ENCODE data around the gene C14orf132. TPM values are rescaled to one million over a fixed set of nuclear protein-coding genes. Genes with fewer than 3 reads are reported as not detected.

Gene C14orf132
- total and polyA plus RNA-seq, 2 experiments from 2014 or later, result 17.0 to 19.3 TPM

GRCh38 chr14:96125536-96125935 lies 86.4 kb downstream of the C14orf132 start:
- H3K27ac ChIP-seq, result no peak overlapping the region

GRCh38 chr14:96126339-96126782 lies 87.2 kb downstream of the C14orf132 start:
- Histone ChIP-seq H3K36me3 (replicated peaks; ENCODE audit: insufficient read depth, low read depth) (no peaks in the 10 kb centered on the region), H3K4me1 (ENCODE audit: insufficient read depth) (peaks cover 8% of the 10 kb centered on the region), H3K79me2 (no peaks in the 10 kb centered on the region), H3K9me2 (replicated peaks; ENCODE audit: insufficient read depth) (no peaks in the 10 kb centered on the region), H3K27me3 (no peaks in the 10 kb centered on the region), H2AFZ (no peak overlapping the region), H4K20me1 (ENCODE audit: insufficient read depth, poor library complexity, severe bottlenecking) (no peaks in the 10 kb centered on the region), H3K9me3 (ENCODE audit: low read depth) (no peaks in the 10 kb centered on the region), H3K4me3 (no peak overlapping the region), H3K4me2 (no peak overlapping the region), H3K27ac (no peak overlapping the region)
- whole genome bisulfite sequencing (ENCODE audit: low lambda C conversion rate, missing lambda C conversion rate), result 78% methylated on average over 7 of the region's 7 CpGs
- TF ChIP-seq EZH2phosphoT487 (IDR thresholded peaks at IDR 0.05; ENCODE audit: low read depth, severe bottlenecking, unreplicated experiment) (no peak), EZH2 (IDR thresholded peaks at IDR 0.05; ENCODE audit: borderline replicate concordance) (no peak), CTCF (IDR thresholded peaks at IDR 0.05; ENCODE audit: poor library complexity) (no peak)
- DNase-seq (ENCODE audit: low spot score), result no peak

More at GRCh38 chr14:96125536-96125935, 86.4 kb downstream of the C14orf132 start:
- Histone ChIP-seq H3K4me3 (no peak overlapping the region), H3K27me3 (no peaks in the 10 kb centered on the region), H2AFZ (no peak overlapping the region), H4K20me1 (ENCODE audit: insufficient read depth, poor library complexity, severe bottlenecking) (no peaks in the 10 kb centered on the region), H3K9me2 (replicated peaks; ENCODE audit: insufficient read depth) (no peaks in the 10 kb centered on the region), H3K4me2 (no peak overlapping the region), H3K36me3 (replicated peaks; ENCODE audit: insufficient read depth, low read depth) (no peaks in the 10 kb centered on the region), H3K4me1 (ENCODE audit: insufficient read depth) (peaks cover 8% of the 10 kb centered on the region), H3K9me3 (ENCODE audit: low read depth) (no peaks in the 10 kb centered on the region), H3K79me2 (no peaks in the 10 kb centered on the region)
- no peak for DNase-seq (ENCODE audit: low spot score)
- WGBS (ENCODE audit: low lambda C conversion rate, missing lambda C conversion rate), result 58% methylated on average over 3 of the region's 3 CpGs
- TF ChIP-seq CTCF (IDR thresholded peaks at IDR 0.05; ENCODE audit: poor library complexity) (no peak), EZH2 (IDR thresholded peaks at IDR 0.05; ENCODE audit: borderline replicate concordance) (no peak), EZH2phosphoT487 (IDR thresholded peaks at IDR 0.05; ENCODE audit: low read depth, severe bottlenecking, unreplicated experiment) (no peak)

- Histone ChIP-seq H3K4me2 (no peak overlapping the region), H3K27me3 (no peaks in the 10 kb centered on the region), H3K9me2 (replicated peaks; ENCODE audit: insufficient read depth) (no peaks in the 10 kb centered on the region), H4K20me1 (ENCODE audit: insufficient read depth, poor library complexity, severe bottlenecking) (no peaks in the 10 kb centered on the region), H3K79me2 (no peaks in the 10 kb centered on the region), H3K9me3 (ENCODE audit: low read depth) (no peaks in the 10 kb centered on the region), H3K36me3 (replicated peaks; ENCODE audit: insufficient read depth, low read depth) (no peaks in the 10 kb centered on the region), H3K4me3 (no peak overlapping the region), H3K27ac (no peak overlapping the region), H3K4me1 (ENCODE audit: insufficient read depth) (peaks cover 8% of the 10 kb centered on the region), H2AFZ (no peak overlapping the region)
- WGBS (ENCODE audit: low lambda C conversion rate, missing lambda C conversion rate), result 81% methylated on average over 5 of the region's 5 CpGs
- no peak for DNase-seq (ENCODE audit: low spot score)
- no peak for TF ChIP-seq CTCF (IDR thresholded peaks at IDR 0.05; ENCODE audit: poor library complexity)
- TF ChIP-seq EZH2 (IDR thresholded peaks at IDR 0.05; ENCODE audit: borderline replicate concordance), result no peak
- TF ChIP-seq EZH2phosphoT487 (IDR thresholded peaks at IDR 0.05; ENCODE audit: low read depth, severe bottlenecking, unreplicated experiment), result no peak
Observed at GRCh38 chr14:96126783-96127271, 87.7 kb downstream of the C14orf132 start.
